ENCODE measurements around the gene EXOC1. TPM values are rescaled to one million over a fixed set of nuclear protein-coding genes. Genes with fewer than 3 reads are reported as not detected.

Gene EXOC1
- total RNA-seq, 1 donor from 2014 or later, result 52.0 TPM

- no peak overlapping the region for H3K4me3 Mint-ChIP-seq
- H3K9me3 Mint-ChIP-seq, result no peaks in the 10 kb centered on the region
- Histone ChIP-seq H3F3A (ENCODE audit: low read depth) (no peaks in the 10 kb centered on the region), H3K27ac (no peak overlapping the region), H3K4me1 (no peaks in the 10 kb centered on the region), H3K36me3 (peaks cover 2% of the 10 kb centered on the region), H3K4me2 (no peak overlapping the region), H3K79me2 (ENCODE audit: low read depth) (no peaks in the 10 kb centered on the region), H3K9me3 (ENCODE audit: low read depth) (no peaks in the 10 kb centered on the region), H3K4me3 (no peak overlapping the region), H2AFZ (replicated peaks) (no peak overlapping the region), H3K9ac (no peak overlapping the region), H4K20me1 (ENCODE audit: low read depth) (no peaks in the 10 kb centered on the region), H3K27me3 (no peaks in the 10 kb centered on the region)
- H3K27me3 Mint-ChIP-seq (ENCODE audit: insufficient read depth, low read depth), result no peaks in the 10 kb centered on the region
- no peaks in the 10 kb centered on the region for H3K4me1 Mint-ChIP-seq
- H3K27ac Mint-ChIP-seq, result no peak overlapping the region
- TF ChIP-seq, protein P1, sequence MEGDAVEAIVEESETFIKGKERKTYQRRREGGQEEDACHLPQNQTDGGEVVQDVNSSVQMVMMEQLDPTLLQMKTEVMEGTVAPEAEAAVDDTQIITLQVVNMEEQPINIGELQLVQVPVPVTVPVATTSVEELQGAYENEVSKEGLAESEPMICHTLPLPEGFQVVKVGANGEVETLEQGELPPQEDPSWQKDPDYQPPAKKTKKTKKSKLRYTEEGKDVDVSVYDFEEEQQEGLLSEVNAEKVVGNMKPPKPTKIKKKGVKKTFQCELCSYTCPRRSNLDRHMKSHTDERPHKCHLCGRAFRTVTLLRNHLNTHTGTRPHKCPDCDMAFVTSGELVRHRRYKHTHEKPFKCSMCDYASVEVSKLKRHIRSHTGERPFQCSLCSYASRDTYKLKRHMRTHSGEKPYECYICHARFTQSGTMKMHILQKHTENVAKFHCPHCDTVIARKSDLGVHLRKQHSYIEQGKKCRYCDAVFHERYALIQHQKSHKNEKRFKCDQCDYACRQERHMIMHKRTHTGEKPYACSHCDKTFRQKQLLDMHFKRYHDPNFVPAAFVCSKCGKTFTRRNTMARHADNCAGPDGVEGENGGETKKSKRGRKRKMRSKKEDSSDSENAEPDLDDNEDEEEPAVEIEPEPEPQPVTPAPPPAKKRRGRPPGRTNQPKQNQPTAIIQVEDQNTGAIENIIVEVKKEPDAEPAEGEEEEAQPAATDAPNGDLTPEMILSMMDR (IDR thresholded peaks at IDR 0.05), result no peak
- TF ChIP-seq EZH2phosphoT487 (IDR thresholded peaks at IDR 0.05) (no peak), EZH2 (IDR thresholded peaks at IDR 0.05) (no peak)
- DNase-seq (ENCODE audit: low spot score), result no peak
- peaks cover 13% of the 10 kb centered on the region for H3K36me3 Mint-ChIP-seq
Measured at GRCh38 chr4:55903577-55903976, 50.1 kb downstream of the EXOC1 start.

GRCh38 chr4:55904576-55904975, 51.1 kb downstream of the EXOC1 start:
- DNase-seq (ENCODE audit: low spot score), result no peak
- no peaks in the 10 kb centered on the region for H3K4me1 ChIP-seq
- Mint-ChIP-seq H3K9me3 (no peaks in the 10 kb centered on the region), H3K4me1 (no peaks in the 10 kb centered on the region), H3K4me3 (no peak overlapping the region), H3K27ac (no peak overlapping the region), H3K36me3 (peaks cover 13% of the 10 kb centered on the region), H3K27me3 (ENCODE audit: insufficient read depth, low read depth) (no peaks in the 10 kb centered on the region)
- H3K36me3 ChIP-seq, result no peaks in the 10 kb centered on the region
- H3K27ac ChIP-seq, result no peak overlapping the region
- H3K79me2 ChIP-seq (ENCODE audit: low read depth), result no peaks in the 10 kb centered on the region
- no peaks in the 10 kb centered on the region for H3F3A ChIP-seq (ENCODE audit: low read depth)
- no peak for TF ChIP-seq EZH2 (IDR thresholded peaks at IDR 0.05)
- TF ChIP-seq EZH2phosphoT487 (IDR thresholded peaks at IDR 0.05), result no peak
- TF ChIP-seq, protein P1 (IDR thresholded peaks at IDR 0.05), result no peak
- H3K9ac ChIP-seq, result no peak overlapping the region
- no peak overlapping the region for H2AFZ ChIP-seq (replicated peaks)
- H4K20me1 ChIP-seq (ENCODE audit: low read depth), result no peaks in the 10 kb centered on the region
- no peaks in the 10 kb centered on the region for H3K9me3 ChIP-seq (ENCODE audit: low read depth)
- no peaks in the 10 kb centered on the region for H3K27me3 ChIP-seq
- H3K4me3 ChIP-seq, result no peak overlapping the region
- no peak overlapping the region for H3K4me2 ChIP-seq

GRCh38 chr4:55906323-55906722, 52.9 kb downstream of the EXOC1 start:
- no peaks in the 10 kb centered on the region for H3K4me1 Mint-ChIP-seq
- peaks cover 11% of the 10 kb centered on the region for H3K36me3 Mint-ChIP-seq
- Histone ChIP-seq H3K4me2 (no peak overlapping the region), H3K9ac (no peak overlapping the region), H3K4me1 (no peaks in the 10 kb centered on the region), H3K4me3 (no peak overlapping the region), H3F3A (ENCODE audit: low read depth) (no peaks in the 10 kb centered on the region), H3K27ac (no peak overlapping the region), H3K36me3 (no peaks in the 10 kb centered on the region), H3K27me3 (no peaks in the 10 kb centered on the region), H3K9me3 (ENCODE audit: low read depth) (no peaks in the 10 kb centered on the region), H4K20me1 (ENCODE audit: low read depth) (no peaks in the 10 kb centered on the region), H3K79me2 (ENCODE audit: low read depth) (no peaks in the 10 kb centered on the region), H2AFZ (replicated peaks) (no peak overlapping the region)
- H3K4me3 Mint-ChIP-seq, result no peak overlapping the region
- DNase-seq (ENCODE audit: low spot score), result no peak
- no peaks in the 10 kb centered on the region for H3K9me3 Mint-ChIP-seq
- no peak overlapping the region for H3K27ac Mint-ChIP-seq
- no peaks in the 10 kb centered on the region for H3K27me3 Mint-ChIP-seq (ENCODE audit: insufficient read depth, low read depth)
- TF ChIP-seq EZH2 (IDR thresholded peaks at IDR 0.05) (no peak), EZH2phosphoT487 (IDR thresholded peaks at IDR 0.05) (no peak)
- TF ChIP-seq, protein P1 (IDR thresholded peaks at IDR 0.05), result no peak

Measured in neural progenitor cell (in vitro differentiated cells).